Effector memory CD4-positive, alpha-beta T cell (primary cell): ENCODE measurements around the gene RGS10.
"Not testable (repeated sequence)": the region's sequence is repeated elsewhere in the genome, so short reads cannot be mapped to it uniquely, and the experiment has no call there.

Source experiments
- DNase-seq, 3 donors: peaks; one replicate each; pipeline ENCODE4 v3.0.0-alpha.2; 2020
- H3K27ac ChIP-seq: 2 replicates; pipeline ENCODE4 v1.7.0; 2013; ENCODE audit warnings: mild to moderate bottlenecking, low read length, moderate library complexity; ENCODE audit not compliant: insufficient read depth, poor library complexity, severe bottlenecking
- H3K27me3 ChIP-seq: replicated peaks from 2 replicates; pipeline ENCODE4 v1.7.0; 2013; ENCODE audit warnings: mild to moderate bottlenecking, low read length; ENCODE audit not compliant: insufficient read depth, control insufficient read depth, poor library complexity, severe bottlenecking
- H3K36me3 ChIP-seq: 2 replicates; pipeline ENCODE4 v1.7.0; 2013; ENCODE audit warnings: mild to moderate bottlenecking, low read length, moderate library complexity; ENCODE audit not compliant: control insufficient read depth, insufficient read depth
- H3K4me1 ChIP-seq: 2 replicates; pipeline ENCODE4 v1.7.0; 2013; ENCODE audit warnings: low read length, mild to moderate bottlenecking; ENCODE audit not compliant: control insufficient read depth, insufficient read depth, poor library complexity, severe bottlenecking
- H3K4me3 ChIP-seq: 2 replicates; pipeline ENCODE4 v1.7.0; 2013; ENCODE audit warnings: low read length, low read depth, mild to moderate bottlenecking; ENCODE audit not compliant: insufficient read depth, poor library complexity, severe bottlenecking
- H3K9me3 ChIP-seq: 2 replicates; pipeline ENCODE4 v1.7.0; 2013; ENCODE audit warnings: mild to moderate bottlenecking, low read length, moderate library complexity; ENCODE audit not compliant: control insufficient read depth

RGS10 gene

GRCh38 chr10:119473771-119474170 is 68.7 kb downstream of the RGS10 start:
- Histone ChIP-seq H3K9me3 (no peaks in the 10 kb centered on the region), H3K27me3 (no peaks in the 10 kb centered on the region), H3K27ac (no peak overlapping the region), H3K36me3 (no peaks in the 10 kb centered on the region), H3K4me1 (peaks cover 16% of the 10 kb centered on the region), H3K4me3 (no peak overlapping the region)
- no peak for DNase-seq

GRCh38 chr10:119470920-119471702 is 71.4 kb downstream of the RGS10 start:
- Histone ChIP-seq H3K36me3 (no peaks in the 10 kb centered on the region), H3K27ac (no peak overlapping the region), H3K4me3 (no peak overlapping the region), H3K27me3 (no peaks in the 10 kb centered on the region), H3K4me1 (peaks cover 7% of the 10 kb centered on the region), H3K9me3 (no peaks in the 10 kb centered on the region)
- no peak for DNase-seq

GRCh38 chr10:119469846-119470245 is 72.7 kb downstream of the RGS10 start:
- DNase-seq = no peak
- Histone ChIP-seq H3K27me3 (no peaks in the 10 kb centered on the region), H3K4me3 (no peak overlapping the region), H3K36me3 (no peaks in the 10 kb centered on the region), H3K4me1 (peaks cover 9% of the 10 kb centered on the region), H3K27ac (no peak overlapping the region), H3K9me3 (no peaks in the 10 kb centered on the region)

- Histone ChIP-seq H3K36me3 (no peaks in the 10 kb centered on the region), H3K27me3 (no peaks in the 10 kb centered on the region), H3K9me3 (no peaks in the 10 kb centered on the region), H3K27ac (no peak overlapping the region), H3K4me3 (no peak overlapping the region), H3K4me1 (peaks cover 9% of the 10 kb centered on the region)
- no peak for DNase-seq
These were observed 73.2 kb downstream of the RGS10 start for GRCh38 chr10:119469325-119469707.

- Histone ChIP-seq H3K27ac (no peak overlapping the region), H3K27me3 (no peaks in the 10 kb centered on the region), H3K4me1 (peaks cover 9% of the 10 kb centered on the region), H3K9me3 (no peaks in the 10 kb centered on the region), H3K36me3 (no peaks in the 10 kb centered on the region), H3K4me3 (no peak overlapping the region)
- DNase-seq = no peak
These were observed 73.8 kb downstream of the RGS10 start for GRCh38 chr10:119468542-119469324.

GRCh38 chr10:119466655-119467054 is 75.9 kb downstream of the RGS10 start:
- no peak overlapping the region for H3K27ac ChIP-seq
- DNase-seq = peak in 2 of 3 donors; percentile 15 to 24
- no peaks in the 10 kb centered on the region for H3K9me3 ChIP-seq
- H3K27me3 ChIP-seq = no peaks in the 10 kb centered on the region
- no peak overlapping the region for H3K4me3 ChIP-seq
- no peaks in the 10 kb centered on the region for H3K36me3 ChIP-seq
- H3K4me1 ChIP-seq = peaks cover 9% of the 10 kb centered on the region

GRCh38 chr10:119466076-119466475 is 76.4 kb downstream of the RGS10 start:
- Histone ChIP-seq H3K27me3 (no peaks in the 10 kb centered on the region), H3K27ac (no peak overlapping the region), H3K4me3 (no peak overlapping the region), H3K36me3 (no peaks in the 10 kb centered on the region), H3K9me3 (no peaks in the 10 kb centered on the region), H3K4me1 (peaks cover 9% of the 10 kb centered on the region)
- DNase-seq = no peak

- Histone ChIP-seq H3K27ac (no peak overlapping the region), H3K9me3 (no peaks in the 10 kb centered on the region), H3K27me3 (no peaks in the 10 kb centered on the region), H3K4me3 (no peak overlapping the region), H3K36me3 (no peaks in the 10 kb centered on the region), H3K4me1 (peaks cover 9% of the 10 kb centered on the region)
- no peak for DNase-seq
These were observed 77.4 kb downstream of the RGS10 start for GRCh38 chr10:119465085-119465484.

- H3K4me3 ChIP-seq, H3K36me3 ChIP-seq, H3K27ac ChIP-seq, DNase-seq, H3K27me3 ChIP-seq, H3K9me3 ChIP-seq, H3K4me1 ChIP-seq: not testable (repeated sequence)
These were observed 79.3 kb downstream of the RGS10 start for GRCh38 chr10:119463195-119463594.

GRCh38 chr10:119462773-119463172 is 79.7 kb downstream of the RGS10 start:
- Histone ChIP-seq H3K36me3 (no peaks in the 10 kb centered on the region), H3K27me3 (no peaks in the 10 kb centered on the region), H3K4me3 (no peak overlapping the region), H3K27ac (no peak overlapping the region), H3K9me3 (no peaks in the 10 kb centered on the region), H3K4me1 (peaks cover 9% of the 10 kb centered on the region)
- DNase-seq = no peak
